ENCODE measurements around the gene ERGIC3.

The ERGIC3 gene

GRCh38 chr20:35562541-35563110 is 20.7 kb downstream of the ERGIC3 start:
- no peak for FAIRE-seq

- FAIRE-seq = no peak
Measured at GRCh38 chr20:35563834-35564233, 22.0 kb downstream of the ERGIC3 start.

DNA sequence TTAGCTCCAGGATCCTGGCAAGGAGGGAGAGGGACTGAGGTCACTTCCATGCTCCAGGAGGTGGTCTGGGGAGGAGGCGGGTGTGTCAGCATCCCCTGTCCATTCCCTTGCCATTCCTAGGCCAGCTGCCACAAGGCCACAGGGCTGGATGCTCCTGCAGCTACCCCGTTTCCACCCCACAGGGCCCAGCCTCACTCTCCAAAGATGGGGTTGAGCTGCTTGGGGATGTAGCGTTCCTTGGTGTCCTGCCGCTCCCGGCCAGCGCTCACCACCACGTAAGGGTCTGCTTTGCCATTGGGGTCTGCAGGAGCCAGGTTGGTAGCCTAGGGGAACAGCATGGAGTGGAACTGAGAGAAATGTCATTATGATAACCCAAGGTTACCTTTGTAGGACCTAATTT is 23.0 kb downstream of the ERGIC3 start:
- no peak for FAIRE-seq

DNA sequence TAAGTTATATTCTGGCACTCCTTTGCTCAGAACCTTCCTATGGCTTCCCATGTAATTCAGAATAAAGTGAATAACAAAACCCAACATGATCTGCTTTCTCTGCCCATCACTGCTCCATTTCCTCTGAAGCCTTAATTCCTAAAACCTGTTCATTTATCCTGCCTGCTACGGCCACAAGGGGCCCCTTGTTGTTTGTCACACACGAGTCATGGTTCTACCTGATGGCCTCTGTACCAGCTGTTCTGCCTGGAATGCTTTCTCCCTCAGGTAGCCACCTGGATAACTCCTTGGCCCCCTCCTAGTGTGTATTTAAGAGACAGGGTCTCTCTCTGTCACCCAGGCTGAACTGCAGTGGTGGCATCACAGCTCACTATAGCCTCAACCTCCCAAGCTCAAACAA is 26.8 kb downstream of the ERGIC3 start:
- FAIRE-seq = no peak

DNA sequence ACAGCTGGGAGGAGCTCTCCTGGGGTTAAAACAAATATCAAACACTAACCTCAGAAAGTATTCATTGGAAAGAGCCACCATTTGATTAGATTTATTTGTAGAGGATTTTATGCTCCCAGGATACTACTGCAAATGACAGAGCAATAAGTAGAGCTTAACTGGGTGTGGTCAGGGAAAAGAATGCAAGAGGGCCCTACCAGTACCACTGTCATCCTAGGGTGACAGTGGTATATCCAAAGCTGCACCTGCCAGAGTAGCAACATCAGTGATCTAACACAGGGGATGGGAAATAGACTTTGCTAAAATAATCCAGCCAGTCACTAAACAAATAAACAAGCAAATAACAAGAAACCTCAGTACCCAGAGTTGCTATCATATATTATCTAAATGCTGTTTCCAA is 29.7 kb downstream of the ERGIC3 start:
- FAIRE-seq = no peak

DNA sequence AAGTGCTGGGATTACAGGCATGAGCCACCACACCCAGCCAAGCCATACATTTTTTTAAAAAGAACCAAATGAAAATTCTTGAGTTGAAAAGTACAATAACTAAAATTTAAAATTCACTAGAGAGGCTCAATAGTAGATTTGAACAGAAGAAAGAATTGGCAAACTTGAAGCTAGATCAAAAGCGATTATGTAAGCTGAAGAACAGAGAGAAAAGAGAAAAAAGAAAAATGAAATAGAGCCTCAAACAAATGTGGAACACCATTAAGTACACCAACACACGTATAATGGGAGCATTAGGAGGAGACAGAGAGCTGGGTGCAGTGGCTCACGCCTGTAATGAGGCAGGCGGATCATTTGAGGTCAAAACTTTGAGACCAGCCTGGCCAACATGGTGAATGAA is 31.0 kb downstream of the ERGIC3 start:
- FAIRE-seq = no peak

- FAIRE-seq = no peak
Measured at GRCh38 chr20:35575958-35576357, 34.1 kb downstream of the ERGIC3 start.

DNA sequence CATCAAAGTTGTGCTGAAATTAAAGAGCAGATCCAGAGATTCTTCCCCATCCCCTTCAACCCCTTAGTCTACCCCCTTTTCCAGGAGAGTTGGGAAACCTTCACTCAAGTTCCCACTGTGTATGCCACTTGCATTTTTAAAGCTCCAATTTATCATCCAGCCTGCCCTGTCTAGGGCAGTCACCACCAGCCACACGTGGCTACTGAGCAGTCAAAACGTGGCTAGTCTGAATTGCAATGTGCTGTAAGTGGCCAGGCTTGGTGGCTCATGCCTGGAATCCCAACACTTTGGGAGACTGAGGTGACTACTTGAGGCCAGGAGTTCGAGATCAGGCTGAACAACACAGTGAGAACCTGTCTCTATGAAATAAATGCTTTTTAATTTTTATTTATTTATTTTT is 34.9 kb downstream of the ERGIC3 start:
- no peak for FAIRE-seq

GRCh38 chr20:35578469-35578868 is 36.6 kb downstream of the ERGIC3 start:
- FAIRE-seq = no peak

GRCh38 chr20:35579196-35579595 is 37.3 kb downstream of the ERGIC3 start:
- FAIRE-seq = no peak

GRCh38 chr20:35582131-35582530 is 40.3 kb downstream of the ERGIC3 start:
- no peak for FAIRE-seq

- FAIRE-seq = no peak
Measured at GRCh38 chr20:35582741-35583404, 41.0 kb downstream of the ERGIC3 start.

DNA sequence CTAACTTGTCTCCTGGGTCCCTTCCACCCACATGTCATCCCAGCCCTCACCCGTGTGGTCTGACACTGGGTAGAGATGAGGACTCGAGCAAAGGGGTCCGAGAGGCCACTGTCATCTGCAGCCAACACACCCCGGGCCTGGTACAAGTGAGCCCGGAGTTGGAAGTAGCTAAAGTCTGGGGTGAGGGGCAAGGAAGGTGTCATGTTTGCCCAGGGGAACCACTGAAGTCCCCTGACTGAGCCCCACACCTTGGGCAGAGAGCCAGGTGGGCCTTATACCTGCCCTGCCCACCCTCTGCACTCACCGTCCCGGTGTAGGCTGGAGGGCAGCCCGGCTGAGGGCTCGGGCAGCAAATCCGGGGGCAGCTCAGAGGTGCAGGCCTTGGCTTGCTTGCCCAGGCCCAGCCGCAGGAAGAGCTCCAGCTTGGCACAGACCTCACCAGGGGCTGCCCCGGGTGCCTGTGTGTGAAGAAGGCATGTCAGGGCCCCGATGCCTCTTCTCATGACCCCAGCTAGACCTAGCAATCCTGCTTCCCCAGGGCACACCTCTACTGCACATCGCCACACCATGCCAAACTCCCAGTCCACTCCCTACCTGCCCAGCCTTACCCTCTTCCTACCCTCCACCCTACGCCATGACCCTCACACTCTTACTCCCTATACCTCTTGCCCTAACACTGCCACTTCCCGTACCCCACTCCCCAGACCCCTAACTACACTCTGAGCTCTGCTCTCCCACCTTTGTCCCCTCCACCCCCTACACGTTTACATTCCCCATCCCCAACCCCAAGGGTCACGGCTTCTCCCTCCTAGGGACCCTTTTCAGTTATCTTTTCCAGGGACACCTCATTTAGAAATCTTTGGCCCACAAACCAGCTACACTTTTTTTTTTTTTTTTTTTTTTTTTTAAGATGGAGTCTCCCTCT is 42.0 kb downstream of the ERGIC3 start:
- FAIRE-seq = no peak

DNA sequence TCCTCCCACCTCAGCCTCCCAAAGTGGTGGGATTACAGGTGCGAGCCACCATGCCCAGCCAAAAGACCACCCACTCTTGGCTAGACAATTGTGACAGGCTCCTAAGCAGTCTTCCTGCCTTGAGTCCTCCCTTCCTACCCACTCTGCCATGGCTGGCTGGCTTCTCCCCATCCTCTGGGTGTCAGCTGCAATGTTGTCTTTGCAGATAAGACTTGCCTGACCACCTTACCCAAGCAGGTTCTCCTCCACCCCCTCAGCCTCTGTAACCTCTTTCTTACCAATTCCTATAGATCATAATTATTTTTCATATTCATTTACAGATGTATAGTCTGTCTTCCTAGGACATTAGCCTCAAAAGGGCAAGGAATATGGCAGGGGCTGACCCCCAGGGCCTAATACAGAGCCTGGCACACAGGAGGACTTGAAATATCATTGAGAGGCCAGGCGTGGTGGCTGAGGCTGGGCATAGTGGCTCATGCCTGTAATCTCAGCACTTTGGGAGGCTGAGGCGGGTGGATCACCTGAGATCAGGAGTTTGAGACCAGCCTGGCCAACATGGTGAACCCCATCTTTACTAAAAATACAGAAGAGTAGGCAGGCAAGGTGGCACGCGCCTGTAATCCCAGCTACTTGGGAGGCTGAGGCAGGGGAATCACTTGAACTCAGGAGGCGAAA is 45.0 kb downstream of the ERGIC3 start:
- no peak for FAIRE-seq

DNA sequence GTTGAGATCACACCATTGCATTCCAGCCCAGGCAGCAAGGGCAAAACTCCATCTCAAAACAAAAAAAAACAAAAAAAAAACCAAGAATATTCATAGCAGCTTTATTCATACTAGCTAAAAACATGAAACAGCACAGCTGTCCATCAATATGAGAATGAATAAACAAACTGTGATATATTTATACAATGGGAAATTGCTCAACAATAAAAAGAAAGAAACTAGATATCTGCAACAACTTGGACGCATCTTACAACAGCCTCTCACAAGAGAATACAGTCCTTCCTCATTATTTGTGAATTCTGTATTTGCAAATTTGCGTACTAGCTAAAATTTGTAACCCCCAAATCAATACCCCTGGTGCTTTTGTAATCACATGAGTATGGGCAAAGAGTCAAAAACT is 45.6 kb downstream of the ERGIC3 start:
- no peak for FAIRE-seq

- FAIRE-seq = no peak
Measured at GRCh38 chr20:35588397-35588796, 46.5 kb downstream of the ERGIC3 start.

GRCh38 chr20:35592339-35592974 is 50.6 kb downstream of the ERGIC3 start:
- no peak for FAIRE-seq

DNA sequence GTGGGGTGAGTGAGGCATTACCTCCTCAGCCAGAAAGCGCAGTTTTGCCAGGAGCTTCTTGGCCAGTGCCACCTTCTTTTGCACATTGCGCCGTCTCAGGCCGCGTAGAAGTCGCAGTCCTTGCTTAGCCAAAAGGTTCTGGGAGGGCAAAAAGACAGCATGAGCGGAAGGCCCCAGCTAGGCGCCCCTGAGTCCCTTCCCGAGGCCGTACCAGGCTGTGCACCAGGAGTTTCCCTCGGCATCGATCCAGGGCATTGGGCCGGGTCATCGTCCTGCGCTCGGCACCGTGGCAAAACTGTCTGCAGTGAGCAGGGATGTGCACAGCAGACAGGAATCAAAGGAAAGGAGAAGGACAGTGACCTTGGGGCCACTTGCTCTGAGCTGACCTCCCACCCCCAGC is 53.6 kb downstream of the ERGIC3 start:
- FAIRE-seq = no peak

GRCh38 chr20:35595901-35596300 is 54.0 kb downstream of the ERGIC3 start:
- no peak for FAIRE-seq

- FAIRE-seq = no peak
Measured at GRCh38 chr20:35597186-35597585, 55.3 kb downstream of the ERGIC3 start.

DNA sequence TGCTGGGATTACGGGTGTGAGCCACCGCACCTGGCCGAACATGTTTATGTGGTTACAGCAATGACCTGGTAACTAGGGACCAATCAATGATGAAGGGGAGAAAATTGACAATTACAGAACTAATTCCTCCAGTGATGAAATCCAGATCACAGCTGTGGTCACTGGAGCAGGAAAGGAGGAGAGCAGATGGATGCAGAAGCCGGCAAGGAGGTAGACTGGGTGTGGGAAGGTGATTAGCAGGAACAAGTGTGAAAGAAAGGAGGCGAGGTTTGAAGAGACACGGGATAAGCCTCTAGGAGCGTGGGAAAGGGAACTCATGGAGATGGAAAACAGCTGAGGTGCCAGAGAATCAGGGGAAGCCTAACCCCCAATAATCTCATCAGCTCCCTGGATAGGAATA is 56.6 kb downstream of the ERGIC3 start:
- no peak for FAIRE-seq

DNA sequence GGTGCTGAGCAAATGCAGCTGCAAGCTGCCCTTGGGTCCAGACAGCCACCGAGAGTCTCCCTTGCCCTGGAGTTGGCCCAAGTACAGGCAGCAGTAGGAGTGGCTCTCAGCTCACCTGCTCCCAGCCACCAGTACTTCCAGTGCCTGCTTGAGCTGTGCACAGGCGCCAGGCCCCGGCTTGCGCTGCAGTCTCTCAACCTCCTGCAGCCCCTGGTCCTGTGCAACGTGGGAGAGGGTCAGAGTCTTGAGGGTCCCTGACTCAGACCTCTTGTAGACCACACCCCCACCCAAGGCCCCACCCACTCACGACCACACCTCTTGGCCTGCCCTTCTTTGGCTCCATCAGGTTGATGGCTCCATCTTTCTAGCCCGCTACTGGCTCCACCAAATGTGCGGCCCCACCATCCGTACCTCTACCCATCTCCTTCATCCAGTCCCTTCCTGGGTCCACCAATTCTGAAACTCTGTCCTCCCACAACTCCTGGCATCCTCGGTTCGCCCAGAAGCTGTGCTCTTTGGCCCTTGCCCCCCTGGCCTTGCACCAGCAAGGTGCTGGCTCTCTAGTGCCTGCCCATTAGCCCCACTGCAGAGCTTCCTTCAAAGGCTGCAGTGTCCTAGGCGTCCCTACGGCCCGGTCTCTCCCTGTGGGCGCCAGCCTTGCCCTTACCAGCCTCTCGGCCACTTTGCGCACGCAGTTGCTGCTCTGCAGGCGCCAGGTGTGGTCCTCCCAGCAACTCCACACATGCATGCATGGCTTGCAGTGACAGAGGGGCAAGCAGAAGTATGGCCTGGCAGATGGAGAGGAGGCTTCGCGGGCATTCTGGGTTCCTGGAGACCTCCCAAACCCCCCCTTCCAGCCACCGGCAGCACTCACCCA is 57.3 kb downstream of the ERGIC3 start:
- no peak for FAIRE-seq
